HG02970 (cell line): ENCODE measurements around the gene HNRNPDL.
"Not testable (repeated sequence)": the region's sequence is repeated elsewhere in the genome, so short reads cannot be mapped to it uniquely, and the experiment has no call there.

Experiments used
- ATAC-seq: cut with Tn5 transposase; IDR thresholded peaks from one replicate; pipeline ENCODE4 v1.9.1; 2021; ENCODE audit warnings: mild to moderate bottlenecking, moderate library complexity, moderate number of reproducible peaks; ENCODE audit not compliant: unreplicated experiment, low FRiP score

Gene HNRNPDL

DNA sequence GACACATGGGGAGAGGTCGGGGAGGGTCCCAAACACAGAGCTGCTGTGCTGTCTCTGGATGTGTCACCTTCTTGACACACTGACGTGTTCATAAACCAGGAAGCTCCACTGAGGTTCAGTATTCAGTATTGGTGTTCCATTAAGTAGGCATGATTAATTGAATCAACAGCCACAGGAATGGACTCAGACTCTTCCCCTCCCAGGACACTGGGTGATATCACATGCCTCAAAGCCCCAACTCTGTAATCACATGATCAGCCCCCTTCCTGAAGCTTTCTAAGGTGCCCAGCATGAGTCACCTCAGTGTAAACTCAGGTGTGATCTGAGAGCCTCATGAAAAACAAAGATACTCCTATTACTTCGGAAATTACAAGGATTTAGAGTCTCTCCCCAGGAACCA is 35.4 kb downstream of the HNRNPDL start:
- ATAC-seq: no peak

DNA sequence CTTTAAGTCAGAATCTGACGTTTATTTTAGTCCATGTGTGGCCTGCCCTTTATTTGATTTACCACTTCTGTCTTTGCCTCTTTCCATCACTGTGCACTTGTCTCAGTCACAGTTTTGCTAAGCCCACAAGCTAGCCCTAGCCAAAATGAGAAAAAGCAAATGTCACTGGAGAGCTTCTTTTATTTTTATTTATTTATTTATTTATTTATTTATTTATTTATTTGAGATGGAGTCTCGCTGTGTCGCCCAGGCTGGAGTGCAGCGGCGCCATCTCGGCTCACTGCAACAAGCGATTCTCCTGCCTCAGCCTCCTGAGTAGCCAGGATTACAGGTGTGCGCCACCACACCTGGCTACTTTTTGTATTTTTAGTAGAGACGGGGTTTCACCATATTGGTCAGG is 40.2 kb downstream of the HNRNPDL start:
- not testable (repeated sequence) for ATAC-seq

DNA sequence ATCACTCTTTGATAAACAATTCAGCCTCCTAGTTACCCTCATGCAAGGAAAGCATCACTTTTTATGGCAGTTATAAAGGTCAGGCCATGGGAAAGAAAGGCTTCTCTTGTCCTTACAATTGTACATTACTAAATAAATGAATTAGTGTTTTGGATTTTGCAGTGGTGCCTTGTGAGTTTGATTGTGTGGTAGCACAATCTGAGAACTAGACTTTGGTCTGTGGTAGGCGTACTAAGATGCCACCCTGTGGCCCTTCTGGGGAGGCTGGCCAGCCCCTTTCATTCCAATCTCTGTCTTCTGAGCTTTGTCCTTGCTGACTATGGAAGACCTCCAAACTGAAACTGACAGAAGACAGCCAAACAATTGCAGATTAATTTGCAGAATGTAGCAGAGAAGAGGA is 41.9 kb downstream of the HNRNPDL start:
- no peak for ATAC-seq

DNA sequence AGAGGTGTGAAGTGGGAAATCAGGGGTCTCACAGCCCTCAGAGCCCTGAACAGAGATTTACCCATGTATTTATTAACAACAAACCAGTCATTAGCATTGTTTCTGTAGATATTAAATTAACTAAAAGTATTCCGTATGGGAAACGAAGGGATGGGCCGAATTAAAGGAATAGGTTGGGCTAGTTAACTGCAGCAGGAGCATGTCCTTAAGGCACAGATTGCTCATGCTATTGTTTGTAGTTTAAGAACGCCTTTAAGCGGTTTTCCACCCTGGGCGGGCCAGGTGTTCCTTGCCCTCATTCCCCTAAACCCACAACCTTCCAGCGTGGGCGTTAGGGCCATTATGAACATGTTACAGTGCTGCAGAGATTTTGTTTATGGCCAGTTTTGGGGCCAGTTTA is 44.0 kb downstream of the HNRNPDL start:
- not testable (repeated sequence) for ATAC-seq

DNA sequence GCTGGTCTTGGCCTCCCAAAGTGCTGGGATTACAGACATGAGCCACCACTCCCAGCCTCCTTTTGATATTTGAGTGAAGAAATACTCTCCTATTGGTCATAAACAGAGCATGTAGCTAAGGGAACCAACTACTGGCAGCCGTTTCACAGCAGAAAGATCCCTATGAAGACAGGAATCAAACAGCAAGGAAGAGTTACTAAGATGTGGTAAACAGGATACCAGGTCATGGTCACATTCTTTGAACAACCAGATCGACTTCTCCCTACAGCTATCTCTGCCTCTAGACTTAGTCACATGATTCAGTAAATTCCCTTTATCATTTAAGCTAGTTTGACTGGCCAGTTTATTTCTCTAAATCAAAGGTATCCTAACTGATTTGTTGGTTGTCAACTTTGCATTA is 47.5 kb downstream of the HNRNPDL start:
- ATAC-seq: no peak

DNA sequence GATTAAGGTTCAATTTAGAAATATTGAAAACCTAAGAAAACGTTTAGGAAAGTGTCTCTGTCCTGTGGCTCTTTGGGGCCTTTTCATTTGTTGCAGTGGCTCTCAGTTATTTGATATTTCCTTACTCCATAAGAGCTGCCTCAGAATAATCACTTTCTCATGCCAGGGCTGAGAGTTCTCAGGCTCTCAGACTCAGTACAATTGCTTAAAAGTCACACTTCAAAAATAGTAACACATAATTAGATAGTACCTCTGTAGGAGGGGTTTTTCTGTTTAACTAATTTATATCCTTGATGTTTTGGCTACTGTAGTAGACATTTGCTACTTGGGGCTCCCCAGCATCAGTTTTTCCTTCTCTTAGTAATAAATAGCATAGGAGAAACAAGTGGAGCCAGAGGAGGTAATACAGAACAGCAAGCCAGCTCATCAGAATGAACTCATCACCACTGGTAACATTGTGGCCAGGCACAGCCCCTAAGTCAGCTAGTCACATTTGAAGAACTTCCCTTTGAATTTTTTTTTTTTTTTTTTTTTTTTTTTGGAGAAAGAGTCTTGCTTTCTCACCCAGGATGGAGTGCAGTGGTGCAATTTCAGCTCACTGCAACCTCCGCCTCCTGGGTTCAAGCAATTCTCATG is 48.5 kb downstream of the HNRNPDL start:
- ATAC-seq: no peak

DNA sequence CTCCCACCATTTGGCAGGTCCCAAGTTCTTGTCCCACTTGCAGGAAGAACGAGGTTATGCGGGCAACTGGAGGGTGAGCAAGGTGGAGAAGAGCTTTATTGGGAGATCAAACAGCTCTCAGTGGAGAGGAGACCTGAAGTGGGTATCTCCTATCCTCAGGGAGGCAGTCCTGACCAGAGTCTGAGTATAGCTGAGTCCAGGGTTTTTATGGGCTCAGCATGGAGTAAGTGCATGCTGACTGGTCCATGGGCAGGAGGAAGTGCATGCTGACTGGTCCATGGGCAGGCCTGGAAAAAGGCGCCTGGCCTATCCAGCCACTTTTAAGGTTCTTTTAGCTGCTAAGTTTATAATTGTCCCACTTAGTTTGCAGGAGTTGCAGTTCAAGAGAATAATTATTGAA is 49.0 kb downstream of the HNRNPDL start:
- ATAC-seq: no peak

DNA sequence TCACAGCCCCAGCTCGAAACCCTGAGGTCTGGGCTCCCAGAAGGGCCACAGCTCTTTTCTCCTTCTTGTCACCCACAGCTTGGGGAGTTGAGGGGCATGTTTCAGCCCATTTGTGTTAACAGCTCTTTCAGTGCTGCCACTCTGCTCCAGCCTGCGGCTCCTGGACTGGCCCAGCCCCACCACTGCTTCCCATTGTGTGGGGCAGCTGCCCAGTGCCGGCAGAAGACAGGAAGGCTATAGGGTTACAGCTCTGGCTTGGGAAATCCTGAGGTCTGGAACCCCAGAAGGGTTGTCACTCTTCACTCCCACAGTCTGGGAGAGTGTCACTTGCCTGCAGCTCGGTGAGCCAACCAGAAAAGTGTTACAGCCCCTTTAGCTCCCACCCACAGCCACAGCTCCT is 49.4 kb downstream of the HNRNPDL start:
- no peak for ATAC-seq

DNA sequence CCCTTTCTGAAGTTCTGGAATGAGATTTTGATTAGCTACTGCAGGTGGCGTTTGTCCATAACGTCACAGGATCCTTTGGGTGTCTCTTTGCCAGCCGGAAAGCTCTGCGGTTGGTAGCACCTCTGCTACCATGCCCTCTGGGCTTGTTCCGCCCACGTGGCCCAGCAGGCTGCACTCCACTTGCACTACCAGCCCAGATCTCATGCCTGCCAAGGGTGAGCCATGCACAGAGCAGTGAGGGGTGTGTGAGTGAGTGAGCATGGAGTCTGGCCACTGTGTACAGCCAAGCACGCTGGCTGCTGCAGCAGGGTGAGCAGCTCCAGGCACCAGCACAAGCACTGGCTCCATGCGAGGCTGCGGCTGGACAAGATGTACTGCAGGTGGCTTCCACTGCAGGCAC is 49.9 kb downstream of the HNRNPDL start:
- no peak for ATAC-seq

DNA sequence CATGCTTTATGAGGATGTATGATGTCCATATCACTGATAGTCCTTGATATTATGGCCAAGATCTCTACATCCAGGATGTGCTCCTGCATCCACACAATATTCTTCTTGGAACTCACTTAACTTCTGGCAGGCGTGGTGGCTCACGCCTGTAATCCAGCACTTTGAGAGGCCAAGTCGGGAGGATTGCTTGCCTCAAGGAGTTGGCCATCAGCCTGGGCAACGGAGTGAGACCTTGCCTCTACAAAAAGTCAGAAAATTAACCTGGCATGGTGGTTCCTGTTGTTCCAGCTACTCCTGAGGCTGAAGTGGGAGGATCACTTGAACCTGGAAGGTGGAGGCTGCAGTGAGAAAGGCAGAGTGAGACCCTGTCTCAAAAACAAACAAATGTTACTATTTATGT is 54.2 kb downstream of the HNRNPDL start:
- no peak for ATAC-seq

DNA sequence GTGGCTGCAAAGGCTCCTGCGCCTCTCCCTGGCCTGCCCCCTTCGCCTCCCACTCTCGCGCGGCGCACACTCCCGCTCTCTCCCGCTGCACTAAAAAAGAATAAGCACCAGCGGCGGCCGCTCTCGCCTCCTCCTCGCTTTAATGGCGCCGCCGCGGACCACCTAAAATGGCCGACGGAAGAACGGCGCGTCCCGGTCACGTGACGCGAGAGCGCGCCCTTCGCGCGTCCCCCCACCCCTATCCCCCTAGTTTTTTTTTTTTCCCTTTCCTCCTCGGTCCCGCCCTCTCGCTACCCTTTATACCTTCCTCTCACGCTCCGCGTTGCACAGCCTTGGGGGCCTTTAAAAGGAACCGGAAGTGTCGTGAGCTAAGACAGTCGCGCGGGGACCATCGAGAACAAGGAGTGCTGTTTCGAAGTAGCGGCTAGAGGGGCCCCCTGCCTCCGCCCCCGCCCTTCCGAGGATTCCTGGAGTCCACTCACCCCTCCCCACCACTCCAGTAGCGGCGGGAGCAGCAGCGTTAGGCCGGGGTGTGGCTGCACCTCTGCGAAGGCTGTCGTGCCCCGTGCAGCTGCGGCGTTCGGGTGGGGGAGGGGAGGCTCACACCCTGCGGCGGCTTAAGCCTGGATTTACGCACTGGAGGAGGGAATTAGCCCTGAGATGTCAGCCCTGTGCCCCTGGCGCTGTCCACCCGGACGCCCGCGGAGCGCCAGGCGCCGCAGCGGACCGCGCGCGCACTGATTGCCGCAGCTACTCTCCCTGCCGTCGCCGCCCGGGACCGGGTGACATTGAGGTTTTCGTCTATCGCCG is 56.2 kb downstream of the HNRNPDL start, which contains the start of gene HNRNPD:
HNRNPD (minus strand) TSS at position 176 of the 810 bp plus-strand sequence. CDS start 313 bp downstream, outside the sequence.
- ATAC-seq: peak; percentile 97

DNA sequence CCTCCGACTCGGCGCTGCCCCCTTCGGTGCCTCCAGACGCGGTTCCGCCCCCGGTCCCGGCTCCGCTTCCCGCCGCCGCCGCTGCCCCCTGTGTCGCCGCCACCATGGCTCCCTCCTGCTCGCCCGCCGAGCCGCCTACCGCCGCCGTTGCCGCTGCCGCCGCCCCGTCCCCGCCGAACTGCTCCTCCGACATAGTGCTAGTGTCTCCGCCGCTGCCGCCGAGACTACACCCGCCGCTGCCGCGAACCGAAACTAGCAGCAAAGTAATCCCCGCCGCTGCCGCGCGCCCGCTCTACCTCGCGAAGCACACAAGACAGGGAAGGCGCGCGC is 56.8 kb downstream of the HNRNPDL start:
- ATAC-seq: peak; percentile 16
